Brain microvascular endothelial cell (primary cell): ENCODE measurements around the gene ZBTB40.

ENCODE experiments used
- DNase-seq: peaks from one replicate; pipeline ENCODE4 v3.0.0-alpha.2; 2020
- H3K27ac ChIP-seq: fragments of 250-450 bp; sonication (Bioruptor Pico); 2 replicates; pipeline ENCODE4 v1.5.1; 2020; ENCODE audit warnings: mild to moderate bottlenecking, moderate library complexity
- H3K27me3 ChIP-seq: fragments of 250-450 bp; sonication (Bioruptor Pico); replicated peaks from 2 replicates; pipeline ENCODE4 v1.5.1; 2020; ENCODE audit warnings: mild to moderate bottlenecking
- H3K36me3 ChIP-seq: fragments of 250-450 bp; sonication (Bioruptor Pico); replicated peaks from 2 replicates; pipeline ENCODE4 v1.5.1; 2020; ENCODE audit warnings: mild to moderate bottlenecking
- H3K4me3 ChIP-seq: 2 replicates; pipeline ENCODE4 v1.5.1; 2011; ENCODE audit warnings: low read depth, mild to moderate bottlenecking, control low read depth, low read length, moderate library complexity
- in situ Hi-C: cut with HindIII; loops from 2 replicates; pipeline ENCODE4 v1.10.0; 2017; ENCODE audit warnings: low sequenced_read_pairs, low pct_ligation_motif_present
- TF ChIP-seq, protein P1 (sequence below): IDR thresholded peaks from 2 replicates; pipeline ENCODE4 v1.5.1; 2011; ENCODE audit warnings: low read depth, mild to moderate bottlenecking, moderate library complexity, low read length, control low read depth, inconsistent platforms; ENCODE audit errors: missing control alignments

The ZBTB40 gene

DNA sequence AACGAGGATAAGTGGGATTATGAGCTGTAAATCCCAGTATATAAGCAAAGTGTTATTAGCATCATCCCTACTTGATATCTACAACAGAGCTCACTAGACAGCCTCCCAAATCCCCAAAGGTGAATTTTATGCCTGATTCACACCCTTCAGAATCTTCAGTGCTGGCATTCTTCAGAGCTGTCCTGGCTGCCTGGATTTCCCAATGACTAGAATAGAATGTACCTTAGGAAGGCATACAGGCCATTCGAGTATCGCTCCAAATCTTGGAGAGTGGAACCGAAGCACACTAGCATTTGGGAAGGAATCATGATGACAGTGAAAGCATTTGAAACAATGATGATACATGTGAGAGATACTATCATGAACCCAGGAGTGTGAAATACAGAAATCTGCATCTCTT, 22.3 kb downstream of the ZBTB40 start:
- Histone ChIP-seq H3K36me3 (no peaks in the 10 kb centered on the region), H3K27ac (no peak overlapping the region), H3K4me3 (no peak overlapping the region), H3K27me3 (no peaks in the 10 kb centered on the region)
- in situ Hi-C loops: no loop called here
- TF ChIP-seq, protein P1, sequence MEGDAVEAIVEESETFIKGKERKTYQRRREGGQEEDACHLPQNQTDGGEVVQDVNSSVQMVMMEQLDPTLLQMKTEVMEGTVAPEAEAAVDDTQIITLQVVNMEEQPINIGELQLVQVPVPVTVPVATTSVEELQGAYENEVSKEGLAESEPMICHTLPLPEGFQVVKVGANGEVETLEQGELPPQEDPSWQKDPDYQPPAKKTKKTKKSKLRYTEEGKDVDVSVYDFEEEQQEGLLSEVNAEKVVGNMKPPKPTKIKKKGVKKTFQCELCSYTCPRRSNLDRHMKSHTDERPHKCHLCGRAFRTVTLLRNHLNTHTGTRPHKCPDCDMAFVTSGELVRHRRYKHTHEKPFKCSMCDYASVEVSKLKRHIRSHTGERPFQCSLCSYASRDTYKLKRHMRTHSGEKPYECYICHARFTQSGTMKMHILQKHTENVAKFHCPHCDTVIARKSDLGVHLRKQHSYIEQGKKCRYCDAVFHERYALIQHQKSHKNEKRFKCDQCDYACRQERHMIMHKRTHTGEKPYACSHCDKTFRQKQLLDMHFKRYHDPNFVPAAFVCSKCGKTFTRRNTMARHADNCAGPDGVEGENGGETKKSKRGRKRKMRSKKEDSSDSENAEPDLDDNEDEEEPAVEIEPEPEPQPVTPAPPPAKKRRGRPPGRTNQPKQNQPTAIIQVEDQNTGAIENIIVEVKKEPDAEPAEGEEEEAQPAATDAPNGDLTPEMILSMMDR: no peak
- no peak for DNase-seq

- no peak overlapping the region for H3K27ac ChIP-seq
- no peaks in the 10 kb centered on the region for H3K27me3 ChIP-seq
- H3K4me3 ChIP-seq: no peak overlapping the region
- no peaks in the 10 kb centered on the region for H3K36me3 ChIP-seq
- DNase-seq: no peak
- in situ Hi-C loops: no loop called here
- TF ChIP-seq, protein P1: no peak
Measured at GRCh38 chr1:22476566-22476965, 24.9 kb downstream of the ZBTB40 start.

GRCh38 chr1:22483121-22483520, 31.5 kb downstream of the ZBTB40 start:
- Histone ChIP-seq H3K36me3 (no peaks in the 10 kb centered on the region), H3K27ac (no peak overlapping the region), H3K27me3 (no peaks in the 10 kb centered on the region), H3K4me3 (no peak overlapping the region)
- in situ Hi-C loops: no loop called here
- TF ChIP-seq, protein P1: no peak
- DNase-seq: no peak

DNA sequence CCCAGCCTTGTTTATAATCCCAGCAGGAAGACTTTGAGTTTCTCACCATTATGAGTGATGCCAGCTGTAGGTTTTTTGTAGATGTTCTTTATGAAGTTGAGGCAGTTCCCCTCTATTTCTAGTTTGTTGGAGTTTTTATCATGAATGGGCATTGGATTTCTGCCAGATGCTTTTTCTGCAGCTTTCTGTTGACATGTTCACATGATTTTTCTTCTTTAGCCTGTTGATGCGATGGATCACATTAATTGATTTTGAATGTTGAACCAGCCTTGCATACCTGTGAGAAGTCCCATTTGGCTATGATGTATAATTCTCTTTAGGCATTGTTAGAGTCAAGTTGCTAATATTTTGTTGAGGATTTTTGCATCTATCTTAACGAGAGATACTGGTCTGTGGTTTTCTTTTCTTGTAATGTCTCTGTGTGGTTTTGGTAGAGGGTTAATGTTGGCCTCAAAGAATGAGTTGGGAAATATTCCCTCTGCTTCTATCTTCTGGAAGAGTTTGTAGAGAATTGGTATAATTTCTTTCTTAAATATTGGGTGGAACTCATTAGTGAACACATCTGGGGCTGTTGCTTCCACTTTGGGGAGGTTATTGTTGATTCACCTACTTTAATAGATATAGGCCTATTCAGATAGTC, 33.2 kb downstream of the ZBTB40 start:
- Histone ChIP-seq H3K27ac (no peak overlapping the region), H3K27me3 (no peaks in the 10 kb centered on the region), H3K36me3 (no peaks in the 10 kb centered on the region), H3K4me3 (no peak overlapping the region)
- TF ChIP-seq, protein P1: no peak
- in situ Hi-C loops: no loop called here
- DNase-seq: no peak

DNA sequence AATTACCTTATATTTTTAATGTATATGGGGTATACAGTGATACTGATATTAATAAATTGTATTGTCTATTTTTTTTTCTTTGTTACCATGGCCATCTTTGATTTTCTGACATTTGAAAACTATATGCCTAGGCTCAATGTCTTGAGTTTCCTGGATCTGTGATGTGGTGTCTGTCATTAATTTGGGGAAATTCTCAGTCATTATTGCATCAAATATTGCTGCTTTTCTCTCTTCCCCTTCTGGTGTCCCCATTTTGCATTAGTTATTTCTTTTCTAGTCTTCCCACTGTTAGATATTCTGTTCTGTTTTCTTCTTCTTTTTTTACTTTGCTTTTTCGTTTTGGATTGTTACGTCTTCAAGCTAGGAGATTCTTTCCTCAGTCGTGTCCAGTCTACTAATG, 33.8 kb downstream of the ZBTB40 start:
- no peak for DNase-seq
- Histone ChIP-seq H3K27me3 (no peaks in the 10 kb centered on the region), H3K27ac (no peak overlapping the region), H3K4me3 (no peak overlapping the region), H3K36me3 (no peaks in the 10 kb centered on the region)
- in situ Hi-C loops: no loop called here
- TF ChIP-seq, protein P1: no peak

- Histone ChIP-seq H3K36me3 (no peaks in the 10 kb centered on the region), H3K4me3 (no peak overlapping the region), H3K27ac (no peak overlapping the region), H3K27me3 (no peaks in the 10 kb centered on the region)
- TF ChIP-seq, protein P1: no peak
- in situ Hi-C loops: no loop called here
- DNase-seq: no peak
Measured at GRCh38 chr1:22487781-22488180, 36.1 kb downstream of the ZBTB40 start.
